Activated CD8-positive, alpha-beta memory T cell treated with anti-CD3 and anti-CD28 coated beads, Interleukin-2, amount 50 U/mL, for 1 hour (primary cell): ENCODE data around the gene GPAT3.

Source experiments
- DNase-seq: peaks from one replicate; pipeline ENCODE4 v3.0.0-alpha.2; 2020; ENCODE audit errors: extremely low read depth

The GPAT3 gene

DNA sequence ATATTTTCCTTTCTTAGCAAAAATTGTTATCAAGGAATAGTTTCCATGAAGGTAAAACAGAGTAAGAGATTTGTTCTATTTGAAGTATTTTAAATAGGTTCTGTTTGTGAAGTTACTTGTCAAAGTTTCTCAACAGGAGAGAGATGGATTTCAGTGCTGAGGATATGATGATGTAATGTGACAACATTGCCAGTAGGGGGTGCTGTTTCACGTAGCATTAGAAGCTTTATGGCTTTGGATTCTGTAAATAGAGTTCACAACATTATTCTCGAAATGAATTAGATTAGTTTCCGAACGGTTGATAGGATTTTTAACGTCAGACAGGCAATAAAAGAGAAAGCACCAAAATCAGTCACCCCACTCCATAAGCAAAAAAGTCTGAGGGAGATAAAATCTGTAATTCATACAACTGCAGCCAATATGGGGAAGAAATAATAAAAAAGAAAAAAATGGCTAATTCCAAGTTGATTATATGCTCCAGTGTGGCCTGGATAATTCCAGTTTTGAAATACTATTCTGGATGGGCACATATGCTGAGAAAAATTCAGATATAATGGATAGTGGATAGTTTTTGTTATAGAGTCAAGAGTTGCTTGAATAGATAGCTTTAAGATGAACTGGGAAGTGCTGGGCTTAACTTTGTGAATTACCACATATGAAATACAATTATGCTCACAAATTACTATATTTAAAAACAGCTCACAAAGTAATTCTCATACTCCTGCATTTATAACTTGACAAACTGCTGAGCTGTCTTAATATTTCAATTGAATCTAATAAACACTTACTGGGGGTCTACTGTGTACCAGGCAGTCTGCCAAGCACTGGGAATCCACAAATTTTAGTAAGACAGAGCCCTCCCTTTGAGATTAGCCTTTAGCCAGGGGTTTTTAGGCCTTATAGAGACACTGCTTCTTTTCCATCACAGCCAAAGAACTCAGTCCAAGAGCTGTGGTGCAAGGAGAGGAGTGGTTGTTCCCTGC lies 109.1 kb downstream of the GPAT3 start:
- DNase-seq: no peak

DNA sequence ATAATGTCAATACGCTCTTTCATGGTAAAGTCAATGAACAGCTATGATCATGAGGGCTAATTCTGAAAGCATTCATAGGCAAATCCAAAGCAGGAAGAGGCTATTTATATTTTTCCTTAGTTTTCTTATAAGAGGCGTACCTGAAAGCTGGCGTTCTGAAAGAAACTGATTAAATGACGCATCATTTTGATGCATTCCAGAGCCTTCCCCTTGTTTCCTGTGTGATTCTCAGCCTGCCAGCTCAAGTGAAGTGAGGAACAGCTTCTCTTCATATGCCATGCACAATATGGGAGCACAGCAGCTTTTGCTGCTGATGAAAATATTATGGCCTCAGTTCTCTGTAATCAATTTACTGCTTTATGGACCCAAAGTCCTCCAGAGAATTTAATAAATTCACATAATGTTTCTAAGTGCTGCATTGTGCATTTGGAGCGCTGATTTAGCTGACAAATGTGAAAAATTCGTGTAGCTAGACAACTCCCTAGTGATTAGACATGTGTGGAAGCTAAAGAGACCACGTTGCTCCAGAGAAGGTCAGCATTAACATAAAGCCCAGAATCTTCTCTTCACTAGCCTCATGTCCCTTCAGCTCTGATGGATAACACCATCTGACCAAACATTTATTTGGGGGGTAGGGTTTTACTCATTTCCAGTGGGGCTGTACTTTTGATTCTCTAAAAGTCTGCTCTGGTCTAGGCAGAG lies 110.8 kb downstream of the GPAT3 start:
- no peak for DNase-seq

DNA sequence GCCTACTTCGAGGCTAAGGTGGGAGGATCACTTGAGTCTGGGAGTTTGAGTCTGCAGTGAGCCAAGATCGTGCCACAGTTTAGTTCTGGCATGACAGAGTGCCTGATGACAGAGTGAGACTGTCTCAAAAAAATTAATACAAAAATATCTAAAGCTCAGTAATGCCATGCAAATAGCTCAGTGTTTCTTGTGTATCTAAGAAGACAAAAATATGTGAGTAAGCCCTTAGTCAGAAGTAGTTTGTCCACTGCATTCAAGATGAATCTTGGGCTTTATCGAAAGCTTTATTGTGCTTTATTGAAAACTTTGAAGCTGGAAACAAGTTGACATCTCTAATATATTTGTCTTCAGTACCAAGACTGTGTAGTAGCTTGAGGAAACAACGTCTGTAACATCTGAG lies 115.9 kb downstream of the GPAT3 start:
- DNase-seq: no peak
